HEK293 (cell line): Measurements from ENCODE around the gene PDE10A.

ENCODE experiments used
- ZBTB20 ChIP-seq: fragments of 450-650 bp; formaldehyde crosslinking; IDR thresholded peaks from 2 replicates; pipeline ENCODE4 v1.5.1; 2016; ENCODE audit warnings: missing biosample characterization, missing genetic modification characterization
- ZNF157 ChIP-seq: fragments of 450-650 bp; formaldehyde crosslinking; IDR thresholded peaks from 2 replicates; pipeline ENCODE4 v1.5.1; 2016; ENCODE audit warnings: missing biosample characterization, missing genetic modification characterization
- ZNF239 ChIP-seq: fragments of 450-650 bp; formaldehyde crosslinking; IDR thresholded peaks from 2 replicates; pipeline ENCODE4 v1.5.1; 2016; ENCODE audit warnings: missing biosample characterization, missing genetic modification characterization
- ZNF292 ChIP-seq: fragments of 450-650 bp; formaldehyde crosslinking; IDR thresholded peaks from 2 replicates; pipeline ENCODE4 v1.5.1; 2016; ENCODE audit warnings: low read depth, missing biosample characterization, missing genetic modification characterization, borderline replicate concordance
- ZNF544 ChIP-seq: fragments of 450-650 bp; formaldehyde crosslinking; IDR thresholded peaks from 2 replicates; pipeline ENCODE4 v1.5.0; 2017; ENCODE audit warnings: missing biosample characterization, missing genetic modification characterization
- ZNF624 ChIP-seq: fragments of 450-650 bp; formaldehyde crosslinking; IDR thresholded peaks from 2 replicates; pipeline ENCODE4 v1.5.1; 2017; ENCODE audit warnings: missing biosample characterization, missing genetic modification characterization
- ZNF670 ChIP-seq: fragments of 450-650 bp; formaldehyde crosslinking; IDR thresholded peaks from 2 replicates; pipeline ENCODE4 v1.5.1; 2016; ENCODE audit warnings: missing biosample characterization, missing genetic modification characterization, low read depth
- TF ChIP-seq, protein P1 (sequence below): fragments of 450-650 bp; formaldehyde crosslinking; IDR thresholded peaks from 2 replicates; pipeline ENCODE4 v1.5.1; 2016; ENCODE audit warnings: missing biosample characterization, missing genetic modification characterization
- TF ChIP-seq, protein P2 (sequence below): fragments of 450-650 bp; formaldehyde crosslinking; IDR thresholded peaks from 2 replicates; pipeline ENCODE4 v1.5.1; 2016; ENCODE audit warnings: missing biosample characterization, missing genetic modification characterization
- TF ChIP-seq, protein P3 (sequence below): fragments of 450-650 bp; formaldehyde crosslinking; IDR thresholded peaks from 2 replicates; pipeline ENCODE4 v1.5.1; 2016; ENCODE audit warnings: missing biosample characterization, missing genetic modification characterization, low read depth
- TF ChIP-seq, protein P4 (sequence below): sonication (generic); formaldehyde crosslinking; IDR thresholded peaks from 2 replicates; pipeline ENCODE4 v1.8.1; 2022; ENCODE audit warnings: mild to moderate bottlenecking, moderate library complexity, missing genetic modification reagents
- TF ChIP-seq, protein P5 (sequence below): fragments of 450-650 bp; formaldehyde crosslinking; IDR thresholded peaks from 2 replicates; pipeline ENCODE4 v1.5.1; 2016; ENCODE audit warnings: missing biosample characterization, missing genetic modification characterization

DNA sequence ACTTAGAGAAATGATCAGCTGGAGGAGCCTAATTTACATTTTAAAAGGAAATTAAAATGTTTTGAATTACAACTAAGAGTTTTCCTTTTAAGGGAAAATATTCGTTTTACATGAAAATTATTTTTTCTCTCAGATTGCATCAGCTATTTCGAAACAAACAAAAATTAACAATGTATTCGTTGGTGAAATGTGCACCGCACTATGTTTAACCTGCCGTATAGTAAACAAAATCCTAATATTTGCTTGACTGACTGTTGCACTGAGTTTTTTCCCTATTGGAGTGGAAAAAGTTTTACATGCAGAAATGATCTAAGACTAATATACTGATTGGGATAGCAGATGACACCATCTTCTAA lies 5.7 kb downstream of the PDE10A start:
- TF ChIP-seq, protein P1, sequence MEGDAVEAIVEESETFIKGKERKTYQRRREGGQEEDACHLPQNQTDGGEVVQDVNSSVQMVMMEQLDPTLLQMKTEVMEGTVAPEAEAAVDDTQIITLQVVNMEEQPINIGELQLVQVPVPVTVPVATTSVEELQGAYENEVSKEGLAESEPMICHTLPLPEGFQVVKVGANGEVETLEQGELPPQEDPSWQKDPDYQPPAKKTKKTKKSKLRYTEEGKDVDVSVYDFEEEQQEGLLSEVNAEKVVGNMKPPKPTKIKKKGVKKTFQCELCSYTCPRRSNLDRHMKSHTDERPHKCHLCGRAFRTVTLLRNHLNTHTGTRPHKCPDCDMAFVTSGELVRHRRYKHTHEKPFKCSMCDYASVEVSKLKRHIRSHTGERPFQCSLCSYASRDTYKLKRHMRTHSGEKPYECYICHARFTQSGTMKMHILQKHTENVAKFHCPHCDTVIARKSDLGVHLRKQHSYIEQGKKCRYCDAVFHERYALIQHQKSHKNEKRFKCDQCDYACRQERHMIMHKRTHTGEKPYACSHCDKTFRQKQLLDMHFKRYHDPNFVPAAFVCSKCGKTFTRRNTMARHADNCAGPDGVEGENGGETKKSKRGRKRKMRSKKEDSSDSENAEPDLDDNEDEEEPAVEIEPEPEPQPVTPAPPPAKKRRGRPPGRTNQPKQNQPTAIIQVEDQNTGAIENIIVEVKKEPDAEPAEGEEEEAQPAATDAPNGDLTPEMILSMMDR: no peak
- no peak for TF ChIP-seq ZNF670 (tag by site-specific recombination)
- no peak for TF ChIP-seq ZBTB20 (tag by site-specific recombination)
- TF ChIP-seq, protein P2, sequence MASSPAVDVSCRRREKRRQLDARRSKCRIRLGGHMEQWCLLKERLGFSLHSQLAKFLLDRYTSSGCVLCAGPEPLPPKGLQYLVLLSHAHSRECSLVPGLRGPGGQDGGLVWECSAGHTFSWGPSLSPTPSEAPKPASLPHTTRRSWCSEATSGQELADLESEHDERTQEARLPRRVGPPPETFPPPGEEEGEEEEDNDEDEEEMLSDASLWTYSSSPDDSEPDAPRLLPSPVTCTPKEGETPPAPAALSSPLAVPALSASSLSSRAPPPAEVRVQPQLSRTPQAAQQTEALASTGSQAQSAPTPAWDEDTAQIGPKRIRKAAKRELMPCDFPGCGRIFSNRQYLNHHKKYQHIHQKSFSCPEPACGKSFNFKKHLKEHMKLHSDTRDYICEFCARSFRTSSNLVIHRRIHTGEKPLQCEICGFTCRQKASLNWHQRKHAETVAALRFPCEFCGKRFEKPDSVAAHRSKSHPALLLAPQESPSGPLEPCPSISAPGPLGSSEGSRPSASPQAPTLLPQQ (tag by site-specific recombination): no peak
- no peak for TF ChIP-seq ZNF157
- TF ChIP-seq ZNF624 (tag by site-specific recombination): no peak
- TF ChIP-seq, protein P3, sequence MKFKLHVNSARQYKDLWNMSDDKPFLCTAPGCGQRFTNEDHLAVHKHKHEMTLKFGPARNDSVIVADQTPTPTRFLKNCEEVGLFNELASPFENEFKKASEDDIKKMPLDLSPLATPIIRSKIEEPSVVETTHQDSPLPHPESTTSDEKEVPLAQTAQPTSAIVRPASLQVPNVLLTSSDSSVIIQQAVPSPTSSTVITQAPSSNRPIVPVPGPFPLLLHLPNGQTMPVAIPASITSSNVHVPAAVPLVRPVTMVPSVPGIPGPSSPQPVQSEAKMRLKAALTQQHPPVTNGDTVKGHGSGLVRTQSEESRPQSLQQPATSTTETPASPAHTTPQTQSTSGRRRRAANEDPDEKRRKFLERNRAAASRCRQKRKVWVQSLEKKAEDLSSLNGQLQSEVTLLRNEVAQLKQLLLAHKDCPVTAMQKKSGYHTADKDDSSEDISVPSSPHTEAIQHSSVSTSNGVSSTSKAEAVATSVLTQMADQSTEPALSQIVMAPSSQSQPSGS (tag by site-specific recombination): no peak
- TF ChIP-seq ZNF544 (tag by site-specific recombination): no peak
- TF ChIP-seq, protein P4, sequence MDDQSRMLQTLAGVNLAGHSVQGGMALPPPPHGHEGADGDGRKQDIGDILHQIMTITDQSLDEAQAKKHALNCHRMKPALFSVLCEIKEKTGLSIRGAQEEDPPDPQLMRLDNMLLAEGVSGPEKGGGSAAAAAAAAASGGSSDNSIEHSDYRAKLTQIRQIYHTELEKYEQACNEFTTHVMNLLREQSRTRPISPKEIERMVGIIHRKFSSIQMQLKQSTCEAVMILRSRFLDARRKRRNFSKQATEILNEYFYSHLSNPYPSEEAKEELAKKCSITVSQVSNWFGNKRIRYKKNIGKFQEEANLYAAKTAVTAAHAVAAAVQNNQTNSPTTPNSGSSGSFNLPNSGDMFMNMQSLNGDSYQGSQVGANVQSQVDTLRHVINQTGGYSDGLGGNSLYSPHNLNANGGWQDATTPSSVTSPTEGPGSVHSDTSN: no peak
- no peak for TF ChIP-seq ZNF292 (tag by site-specific recombination)
- TF ChIP-seq ZNF239 (tag by site-specific recombination): no peak
- TF ChIP-seq, protein P5, sequence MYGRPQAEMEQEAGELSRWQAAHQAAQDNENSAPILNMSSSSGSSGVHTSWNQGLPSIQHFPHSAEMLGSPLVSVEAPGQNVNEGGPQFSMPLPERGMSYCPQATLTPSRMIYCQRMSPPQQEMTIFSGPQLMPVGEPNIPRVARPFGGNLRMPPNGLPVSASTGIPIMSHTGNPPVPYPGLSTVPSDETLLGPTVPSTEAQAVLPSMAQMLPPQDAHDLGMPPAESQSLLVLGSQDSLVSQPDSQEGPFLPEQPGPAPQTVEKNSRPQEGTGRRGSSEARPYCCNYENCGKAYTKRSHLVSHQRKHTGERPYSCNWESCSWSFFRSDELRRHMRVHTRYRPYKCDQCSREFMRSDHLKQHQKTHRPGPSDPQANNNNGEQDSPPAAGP (tag by site-specific recombination): no peak
